Stomach smooth muscle (tissue), 2 donors: ENCODE results near the gene CX3CL1.
A peak's percentile ranks its signal among the peaks of the same experiment; 100 is the strongest.

Experiments
- H3K27ac ChIP-seq: one replicate; pipeline ENCODE4 v1.7.0; 2013; ENCODE audit warnings: mild to moderate bottlenecking, low read length, inconsistent platforms
- H3K27me3 ChIP-seq, 2 donors: one replicate each; pipeline ENCODE4 v1.7.0; 2013; ENCODE audit warnings: low read length in 2 of 2; ENCODE audit not compliant: insufficient read depth in 2 of 2, control insufficient read depth in 1 of 2
- H3K36me3 ChIP-seq, 2 donors: one replicate each; pipeline ENCODE4 v1.7.0; 2013; ENCODE audit warnings: low read length in 2 of 2; ENCODE audit not compliant: control insufficient read depth in 2 of 2, insufficient read depth in 2 of 2
- H3K4me1 ChIP-seq: one replicate; pipeline ENCODE4 v1.7.0; 2013; ENCODE audit warnings: low read length; ENCODE audit not compliant: control insufficient read depth, insufficient read depth
- H3K4me3 ChIP-seq, 2 donors: one replicate each; pipeline ENCODE4 v1.7.0; 2013; ENCODE audit warnings: low read length in 2 of 2
- H3K9ac ChIP-seq, 2 donors: one replicate each; pipeline ENCODE4 v1.7.0; 2013; ENCODE audit warnings: low read length in 2 of 2, mild to moderate bottlenecking in 1 of 2
- H3K9me3 ChIP-seq, 2 donors: one replicate each; pipeline ENCODE4 v1.7.0; 2013; ENCODE audit warnings: low read length in 2 of 2; ENCODE audit not compliant: control insufficient read depth in 2 of 2
- donor health status: healthy.
- donor health status: Pancreatic carcinoma.

Gene CX3CL1

GRCh38 chr16:57407521-57408353 lies 35.4 kb downstream of the CX3CL1 start:
- Histone ChIP-seq H3K9me3 (no peaks in the 10 kb centered on the region), H3K9ac (no peak overlapping the region), H3K4me3 (no peak overlapping the region), H3K4me1 (peaks cover 6% of the 10 kb centered on the region), H3K27me3 (peaks cover 2% of the 10 kb centered on the region in 2 donors), H3K27ac (no peak overlapping the region), H3K36me3 (no peaks in the 10 kb centered on the region)

- Histone ChIP-seq H3K27me3 (peaks cover 2% of the 10 kb centered on the region in 2 donors), H3K9me3 (no peaks in the 10 kb centered on the region), H3K4me3 (no peak overlapping the region), H3K36me3 (no peaks in the 10 kb centered on the region), H3K9ac (no peak overlapping the region), H3K27ac (no peak overlapping the region), H3K4me1 (peaks cover 6% of the 10 kb centered on the region)
These were observed 36.8 kb downstream of the CX3CL1 start for GRCh38 chr16:57409065-57409464.

GRCh38 chr16:57409870-57410587 lies 37.7 kb downstream of the CX3CL1 start:
- Histone ChIP-seq H3K4me1 (peaks cover 6% of the 10 kb centered on the region), H3K27me3 (peaks cover 2% of the 10 kb centered on the region in 2 donors), H3K9ac (no peak overlapping the region), H3K9me3 (no peaks in the 10 kb centered on the region), H3K27ac (no peak overlapping the region), H3K36me3 (no peaks in the 10 kb centered on the region), H3K4me3 (no peak overlapping the region)

- Histone ChIP-seq H3K27ac (no peak overlapping the region), H3K36me3 (no peaks in the 10 kb centered on the region), H3K27me3 (peaks cover 2% of the 10 kb centered on the region in 2 donors), H3K9ac (no peak overlapping the region), H3K4me3 (no peak overlapping the region), H3K4me1 (peaks cover 6% of the 10 kb centered on the region), H3K9me3 (no peaks in the 10 kb centered on the region)
These were observed 39.2 kb downstream of the CX3CL1 start for GRCh38 chr16:57411362-57411976.

- H3K27me3 ChIP-seq: peaks cover 2% of the 10 kb centered on the region in 2 donors
- H3K4me3 ChIP-seq: no peak overlapping the region
- no peaks in the 10 kb centered on the region for H3K36me3 ChIP-seq
- H3K9ac ChIP-seq: no peak overlapping the region
- H3K27ac ChIP-seq: no peak overlapping the region
- no peaks in the 10 kb centered on the region for H3K9me3 ChIP-seq
- peaks cover 15% of the 10 kb centered on the region for H3K4me1 ChIP-seq
These were observed 40.3 kb downstream of the CX3CL1 start for GRCh38 chr16:57412584-57412983.

GRCh38 chr16:57413301-57413730 lies 41.0 kb downstream of the CX3CL1 start:
- H3K27ac ChIP-seq: no peak overlapping the region
- H3K27me3 ChIP-seq: peaks cover 2% of the 10 kb centered on the region in 2 donors
- H3K4me3 ChIP-seq: no peak overlapping the region
- H3K9me3 ChIP-seq: no peaks in the 10 kb centered on the region
- H3K4me1 ChIP-seq: peaks cover 15% of the 10 kb centered on the region
- no peaks in the 10 kb centered on the region for H3K36me3 ChIP-seq
- no peak overlapping the region for H3K9ac ChIP-seq

GRCh38 chr16:57413733-57414132 lies 41.4 kb downstream of the CX3CL1 start:
- Histone ChIP-seq H3K27me3 (peaks cover 2% of the 10 kb centered on the region in 2 donors), H3K4me1 (peaks cover 18% of the 10 kb centered on the region), H3K4me3 (no peak overlapping the region), H3K9me3 (no peaks in the 10 kb centered on the region), H3K36me3 (no peaks in the 10 kb centered on the region), H3K9ac (no peak overlapping the region), H3K27ac (no peak overlapping the region)

- peaks cover 19% of the 10 kb centered on the region for H3K4me1 ChIP-seq
- H3K27ac ChIP-seq: no peak overlapping the region
- H3K4me3 ChIP-seq: no peak overlapping the region
- H3K36me3 ChIP-seq: no peaks in the 10 kb centered on the region
- no peaks in the 10 kb centered on the region for H3K9me3 ChIP-seq
- H3K27me3 ChIP-seq: peaks cover 0 to 2% of the 10 kb centered on the region in 2 donors
- H3K9ac ChIP-seq: no peak overlapping the region
These were observed 43.8 kb downstream of the CX3CL1 start for GRCh38 chr16:57416084-57416483.

- H3K9me3 ChIP-seq: no peaks in the 10 kb centered on the region
- no peak overlapping the region for H3K4me3 ChIP-seq
- no peaks in the 10 kb centered on the region for H3K36me3 ChIP-seq
- no peak overlapping the region for H3K27ac ChIP-seq
- H3K4me1 ChIP-seq: peaks cover 25% of the 10 kb centered on the region
- no peaks in the 10 kb centered on the region for H3K27me3 ChIP-seq
- H3K9ac ChIP-seq: peak overlapping the region in 1 of 2 donors; percentile 9
These were observed 47.2 kb downstream of the CX3CL1 start for GRCh38 chr16:57419506-57419905.

GRCh38 chr16:57422026-57422944 lies 50.0 kb downstream of the CX3CL1 start:
- peak overlapping the region in 1 of 2 donors; percentile 2 for H3K9ac ChIP-seq
- H3K36me3 ChIP-seq: peaks cover 0 to 2% of the 10 kb centered on the region in 2 donors
- H3K27ac ChIP-seq: no peak overlapping the region
- H3K4me3 ChIP-seq: no peak overlapping the region
- no peaks in the 10 kb centered on the region for H3K27me3 ChIP-seq
- H3K4me1 ChIP-seq: peaks cover 25% of the 10 kb centered on the region
- no peaks in the 10 kb centered on the region for H3K9me3 ChIP-seq
